Pancreas (tissue), 10 donors: ENCODE results near the gene CCDC14. TPM values are rescaled to one million over a fixed set of nuclear protein-coding genes. Genes with fewer than 3 reads are reported as not detected.

ENCODE experiments used
- ATAC-seq, 4 donors: fragments of 200-7000 bp; cut with Tn5 transposase; one replicate each; pipeline versions ENCODE4 v1.8.0 to v1.9.1; 2020; ENCODE audit warnings: mild to moderate bottlenecking in 4 of 4, moderate library complexity in 4 of 4
- DNase-seq, 6 donors: peaks; one replicate each; pipeline ENCODE4 v3.0.0-alpha.2; 2020
- FAIRE-seq: peaks from 2 replicates; lab custom pipeline; 2012; peaks lifted over from hg19 to GRCh38; lab: Jason Lieb, UNC
- H3K27ac ChIP-seq, 4 donors: fragments of 200-600 bp; sonication (generic); 1 replicate in 3 of 4; 2 replicates in 1 of 4; pipeline versions ENCODE4 v1.5.0 to v1.8.0; 2020
- H3K27me3 ChIP-seq, 4 donors: fragments of 200-600 bp; one replicate each; pipeline ENCODE4 v1.8.0; 2021
- H3K36me3 ChIP-seq, 3 donors: fragments of 200-600 bp; sonication (generic) in 1 of 3; one replicate each; pipeline versions ENCODE4 v1.5.0 to v1.8.0; 2020 to 2021
- H3K4me1 ChIP-seq, 3 donors: fragments of 200-600 bp; one replicate each; pipeline ENCODE4 v1.8.0; 2021
- H3K4me3 ChIP-seq, 4 donors: fragments of 200-600 bp; sonication (generic) in 2 of 4; one replicate each; pipeline versions ENCODE4 v1.5.0 to v1.8.0; 2020 to 2021
- H3K9me3 ChIP-seq, 4 donors: fragments of 200-600 bp; one replicate each; pipeline ENCODE4 v1.8.0; 2021
- CTCF ChIP-seq, 4 donors: fragments of 200-600 bp; sonication (generic) in 3 of 4; IDR thresholded peaks; one replicate each; pipeline versions ENCODE4 v1.5.0 to v1.8.0; 2021; ENCODE audit warnings: antibody characterized with exemption in 4 of 4
- WGBS, 2 donors: extraction: QIAGEN DNeasy Blood & Tissue Kit; methylation state at CpG; one replicate each; pipeline ENCODE4 v1.1.7; 2013; 5-methylcytosine and 5-hydroxymethylcytosine counted together
- intact Hi-C, 3 donors: fragments of 100-400 bp; cut with DNase I; formaldehyde crosslinking; loops; one replicate each; pipeline versions ENCODE4 v1.11.1 to v1.14.2; 2022
- polyA plus RNA-seq, 2 donors: library from polyadenylated mRNA; stranded (reverse); fragments of 200-250 nt; gene quantifications; one replicate each; pipeline ENCODE4 v1.2.3, GENCODE V29; 2013
- total RNA-seq, 6 donors: library from RNA; stranded (reverse); fragmentation: NEBNext Ultra II Directional in 4 of 6; extraction: Animal tissue kit (Norgen Biotek cat#: 25700) in 4 of 6; gene quantifications; one replicate each; pipeline versions ENCODE4 v1.2.1 to v1.2.4, GENCODE V29; 2021 to 2023
- donor health status: healthy with polysubstance abuse.
- donor health status: DM: no; HTN: no; CAD: no; lungs with moderate emphysema.
- donor health status: DM: no; HTN: no; CAD: no.
- donor health status: control.
- donor health status: control.
- donor health status: Bipolar disorder and iron deficiency.
- donor health status: DM: yes; HTN: yes; CAD: no.
- donor health status: DM: no; HTN: no; CAD: no.
- donor health status: DM: no; HTN: no; CAD: no.
- donor health status: DM: yes; HTN: yes; CAD: no.

Gene CCDC14
- total and polyA plus RNA-seq, 8 donors = 6.7 to 30.7 (median 11.5) TPM

GRCh38 chr3:123883111-123883510 lies 77.9 kb downstream of the CCDC14 start:
- Histone ChIP-seq H3K27me3 (no peaks in the 10 kb centered on the region), H3K9me3 (no peaks in the 10 kb centered on the region), H3K27ac (no peak overlapping the region), H3K36me3 (no peaks in the 10 kb centered on the region), H3K4me1 (peaks cover 0 to 4% (median 3%) of the 10 kb centered on the region in 3 donors), H3K4me3 (peak overlapping the region in 1 of 4 donors; percentile 52)
- FAIRE-seq (no peak), DNase-seq (peak in 1 of 6 donors; percentile 22), ATAC-seq (no peak)
- intact Hi-C loops = no loop called here
- TF ChIP-seq CTCF (IDR thresholded peaks at IDR 0.05) = no peak
- whole genome bisulfite sequencing, 2 donors = 69 to 70% methylated on average over 4 of the region's 4 CpGs

- no peak overlapping the region for H3K27ac ChIP-seq
- FAIRE-seq (no peak), ATAC-seq (no peak), DNase-seq (no peak)
- no peak overlapping the region for H3K4me3 ChIP-seq
- WGBS, 2 donors = 98 to 100% methylated on average over 2 of the region's 2 CpGs
- no peak for TF ChIP-seq CTCF (IDR thresholded peaks at IDR 0.05)
- H3K27me3 ChIP-seq = no peaks in the 10 kb centered on the region
- no peaks in the 10 kb centered on the region for H3K36me3 ChIP-seq
- no peaks in the 10 kb centered on the region for H3K9me3 ChIP-seq
- intact Hi-C loops = no loop called here
- H3K4me1 ChIP-seq = peaks cover 0 to 4% (median 3%) of the 10 kb centered on the region in 3 donors
Measured at GRCh38 chr3:123881771-123882170, 79.3 kb downstream of the CCDC14 start.

GRCh38 chr3:123880998-123881561 lies 79.9 kb downstream of the CCDC14 start:
- Histone ChIP-seq H3K4me1 (peaks cover 0 to 4% (median 3%) of the 10 kb centered on the region in 3 donors), H3K9me3 (no peaks in the 10 kb centered on the region), H3K36me3 (no peaks in the 10 kb centered on the region), H3K27me3 (no peaks in the 10 kb centered on the region), H3K27ac (no peak overlapping the region), H3K4me3 (no peak overlapping the region)
- ATAC-seq = no peak
- intact Hi-C loops = no loop called here
- DNase-seq = no peak
- TF ChIP-seq CTCF (IDR thresholded peaks at IDR 0.05) = peak in 1 of 4 donors; percentile 16
- WGBS, 2 donors = 76% methylated on average over 6 of the region's 6 CpGs
- no peak for FAIRE-seq

- Histone ChIP-seq H3K9me3 (no peaks in the 10 kb centered on the region), H3K27me3 (no peaks in the 10 kb centered on the region), H3K4me3 (no peak overlapping the region), H3K36me3 (no peaks in the 10 kb centered on the region), H3K27ac (no peak overlapping the region), H3K4me1 (peaks cover 0 to 3% (median 3%) of the 10 kb centered on the region in 3 donors)
- FAIRE-seq (no peak), ATAC-seq (no peak), DNase-seq (no peak)
- 84 to 88% methylated on average over 7 of the region's 7 CpGs for WGBS, 2 donors
- intact Hi-C loops = no loop called here
- no peak for TF ChIP-seq CTCF (IDR thresholded peaks at IDR 0.05)
Measured at GRCh38 chr3:123878807-123879206, 82.2 kb downstream of the CCDC14 start.

- no peaks in the 10 kb centered on the region for H3K36me3 ChIP-seq
- WGBS, 2 donors = 79 to 86% methylated on average over 4 of the region's 4 CpGs
- no peaks in the 10 kb centered on the region for H3K9me3 ChIP-seq
- DNase-seq = no peak
- intact Hi-C loops = no loop called here
- FAIRE-seq = no peak
- no peak overlapping the region for H3K4me3 ChIP-seq
- no peaks in the 10 kb centered on the region for H3K4me1 ChIP-seq
- H3K27me3 ChIP-seq = no peaks in the 10 kb centered on the region
- no peak for TF ChIP-seq CTCF (IDR thresholded peaks at IDR 0.05)
- ATAC-seq = no peak
- no peak overlapping the region for H3K27ac ChIP-seq
Measured at GRCh38 chr3:123877965-123878364, 83.1 kb downstream of the CCDC14 start.
